ENCODE measurements around the gene ACBD3. TPM values are rescaled to one million over a fixed set of nuclear protein-coding genes. Genes with fewer than 3 reads are reported as not detected.

The ACBD3 gene
- polyA plus RNA-seq, 4 donors: 16.1 to 42.4 (median 23.4) TPM

GRCh38 chr1:226120398-226120797 is 66.1 kb downstream of the ACBD3 start:
- FAIRE-seq: no peak
- Histone ChIP-seq H3K9me3 (ENCODE audit: control insufficient read depth in 2 of 2, insufficient read depth in 1 of 2, low read depth in 1 of 2, low read length in 1 of 2) (no peaks in the 10 kb centered on the region), H3K4me3 (ENCODE audit: low read depth in 1 of 3, low read length in 3 of 3) (no peak overlapping the region), H3K36me3 (ENCODE audit: control insufficient read depth in 3 of 3, insufficient read depth in 2 of 3, low read depth in 1 of 3, low read length in 3 of 3) (no peaks in the 10 kb centered on the region), H3K4me1 (ENCODE audit: control insufficient read depth in 3 of 3, insufficient read depth in 2 of 3, low read depth in 1 of 3, low read length in 2 of 3) (peaks cover 0 to 27% (median 4%) of the 10 kb centered on the region in 3 donors), H3K27ac (ENCODE audit: low read depth in 1 of 3, low read length in 2 of 3) (no peak overlapping the region), H3K27me3 (ENCODE audit: control insufficient read depth in 3 of 3, insufficient read depth in 3 of 3, low read length in 3 of 3) (no peaks in the 10 kb centered on the region)
- no peak for DNase-seq
- WGBS, 3 donors: 81 to 90% (median 90%) methylated on average over 4 to 5 of the region's 5 CpGs

GRCh38 chr1:226119169-226119568 is 67.4 kb downstream of the ACBD3 start:
- no peak for DNase-seq
- WGBS, 3 donors: 83 to 87% (median 84%) methylated on average over 6 of the region's 6 CpGs
- FAIRE-seq: no peak

DNA sequence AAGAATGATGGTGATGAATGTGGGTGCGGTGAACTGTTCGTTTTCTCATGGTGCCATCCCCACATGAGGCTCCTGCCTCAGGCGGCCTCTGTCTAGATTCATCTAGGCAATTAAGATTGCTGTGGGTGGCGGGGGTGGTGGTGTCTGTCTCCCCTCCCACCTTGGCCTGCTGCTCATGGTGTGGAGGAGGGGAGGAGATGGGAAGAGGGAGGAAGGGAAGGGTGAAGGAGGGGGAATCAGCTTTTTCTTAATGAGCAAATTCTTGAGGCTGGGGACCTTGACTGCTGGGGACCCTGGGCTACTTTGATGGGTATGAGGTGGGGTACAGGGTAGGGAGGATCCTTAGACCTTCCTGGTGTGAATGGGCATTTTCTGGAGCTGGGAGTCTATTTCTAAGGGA is 68.2 kb downstream of the ACBD3 start:
- FAIRE-seq: no peak
- peaks cover 0 to 12% (median 0%) of the 10 kb centered on the region in 3 donors for H3K4me1 ChIP-seq (ENCODE audit: control insufficient read depth in 3 of 3, insufficient read depth in 2 of 3, low read depth in 1 of 3, low read length in 2 of 3)
- H3K4me3 ChIP-seq (ENCODE audit: low read depth in 1 of 3, low read length in 3 of 3): no peak overlapping the region
- H3K27me3 ChIP-seq (ENCODE audit: control insufficient read depth in 3 of 3, insufficient read depth in 3 of 3, low read length in 3 of 3): no peaks in the 10 kb centered on the region
- no peaks in the 10 kb centered on the region for H3K36me3 ChIP-seq (ENCODE audit: control insufficient read depth in 3 of 3, insufficient read depth in 2 of 3, low read depth in 1 of 3, low read length in 3 of 3)
- H3K9me3 ChIP-seq (ENCODE audit: control insufficient read depth in 2 of 2, insufficient read depth in 1 of 2, low read depth in 1 of 2, low read length in 1 of 2): no peaks in the 10 kb centered on the region
- DNase-seq: no peak
- 87 to 94% (median 89%) methylated on average over 4 of the region's 4 CpGs for WGBS, 3 donors
- H3K27ac ChIP-seq (ENCODE audit: low read depth in 1 of 3, low read length in 2 of 3): no peak overlapping the region

More at GRCh38 chr1:226119169-226119568, 67.4 kb downstream of the ACBD3 start:
- Histone ChIP-seq H3K4me3 (ENCODE audit: low read depth in 1 of 3, low read length in 3 of 3) (no peak overlapping the region), H3K27ac (ENCODE audit: low read depth in 1 of 3, low read length in 2 of 3) (no peak overlapping the region), H3K4me1 (ENCODE audit: control insufficient read depth in 3 of 3, insufficient read depth in 2 of 3, low read depth in 1 of 3, low read length in 2 of 3) (peaks cover 0 to 19% (median 4%) of the 10 kb centered on the region in 3 donors), H3K9me3 (ENCODE audit: control insufficient read depth in 2 of 2, insufficient read depth in 1 of 2, low read depth in 1 of 2, low read length in 1 of 2) (no peaks in the 10 kb centered on the region), H3K36me3 (ENCODE audit: control insufficient read depth in 3 of 3, insufficient read depth in 2 of 3, low read depth in 1 of 3, low read length in 3 of 3) (no peaks in the 10 kb centered on the region), H3K27me3 (ENCODE audit: control insufficient read depth in 3 of 3, insufficient read depth in 3 of 3, low read length in 3 of 3) (no peaks in the 10 kb centered on the region)

DNA sequence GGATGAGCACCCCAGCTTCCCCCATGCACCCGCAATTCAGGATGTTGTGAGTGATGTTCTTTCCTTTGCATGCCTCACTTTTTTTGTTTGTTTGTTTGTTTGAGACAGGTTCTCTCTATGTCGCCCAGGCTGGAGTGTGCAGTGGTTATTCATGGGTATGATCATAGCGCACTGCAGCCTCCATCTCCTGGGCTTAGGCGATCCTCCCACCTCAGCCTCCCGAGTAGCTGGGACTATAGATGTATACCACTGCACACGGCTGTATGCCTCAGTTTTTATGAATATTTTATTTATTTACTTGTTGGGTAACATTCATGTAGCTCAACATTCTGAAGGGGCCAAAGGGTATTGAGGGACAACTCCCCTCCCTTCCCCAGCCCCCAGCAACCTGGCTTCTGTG is 69.2 kb downstream of the ACBD3 start:
- DNase-seq: no peak
- Histone ChIP-seq H3K9me3 (ENCODE audit: control insufficient read depth in 2 of 2, insufficient read depth in 1 of 2, low read depth in 1 of 2, low read length in 1 of 2) (no peaks in the 10 kb centered on the region), H3K4me3 (ENCODE audit: low read depth in 1 of 3, low read length in 3 of 3) (no peak overlapping the region), H3K36me3 (ENCODE audit: control insufficient read depth in 3 of 3, insufficient read depth in 2 of 3, low read depth in 1 of 3, low read length in 3 of 3) (no peaks in the 10 kb centered on the region), H3K27ac (ENCODE audit: low read depth in 1 of 3, low read length in 2 of 3) (no peak overlapping the region), H3K27me3 (ENCODE audit: control insufficient read depth in 3 of 3, insufficient read depth in 3 of 3, low read length in 3 of 3) (no peaks in the 10 kb centered on the region), H3K4me1 (ENCODE audit: control insufficient read depth in 3 of 3, insufficient read depth in 2 of 3, low read depth in 1 of 3, low read length in 2 of 3) (peaks cover 0 to 4% (median 0%) of the 10 kb centered on the region in 3 donors)
- no peak for FAIRE-seq
- WGBS, 3 donors: 75 to 88% (median 85%) methylated on average over 6 of the region's 6 CpGs

DNA sequence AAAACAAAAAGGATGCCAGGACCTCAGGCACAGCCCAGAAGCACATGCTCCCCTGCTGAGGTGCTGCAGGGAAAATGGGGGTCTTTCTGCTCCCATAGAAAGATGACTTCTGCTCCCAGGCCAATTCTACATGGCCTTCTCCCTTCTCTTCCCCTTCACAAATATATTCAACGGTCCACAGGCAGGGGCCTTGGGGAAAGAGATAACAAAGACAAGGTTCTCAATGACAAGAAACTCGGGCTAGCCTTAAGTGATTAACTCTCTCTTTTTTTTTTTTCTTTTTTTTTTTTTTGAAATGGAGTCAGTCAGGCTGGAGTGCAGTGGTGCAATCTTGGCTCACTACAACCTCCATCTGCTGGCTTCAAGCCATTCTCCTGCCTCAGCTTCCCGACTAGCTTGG is 69.9 kb downstream of the ACBD3 start:
- no peaks in the 10 kb centered on the region for H3K36me3 ChIP-seq (ENCODE audit: control insufficient read depth in 3 of 3, insufficient read depth in 2 of 3, low read depth in 1 of 3, low read length in 3 of 3)
- WGBS, 3 donors: 29 to 65% (median 45%) methylated on average over 3 of the region's 3 CpGs
- no peaks in the 10 kb centered on the region for H3K27me3 ChIP-seq (ENCODE audit: control insufficient read depth in 3 of 3, insufficient read depth in 3 of 3, low read length in 3 of 3)
- H3K27ac ChIP-seq (ENCODE audit: low read depth in 1 of 3, low read length in 2 of 3): no peak overlapping the region
- H3K4me3 ChIP-seq (ENCODE audit: low read depth in 1 of 3, low read length in 3 of 3): no peak overlapping the region
- H3K4me1 ChIP-seq (ENCODE audit: control insufficient read depth in 3 of 3, insufficient read depth in 2 of 3, low read depth in 1 of 3, low read length in 2 of 3): peaks cover 0 to 4% (median under 1%) of the 10 kb centered on the region in 3 donors
- H3K9me3 ChIP-seq (ENCODE audit: control insufficient read depth in 2 of 2, insufficient read depth in 1 of 2, low read depth in 1 of 2, low read length in 1 of 2): no peaks in the 10 kb centered on the region
- FAIRE-seq (no peak), DNase-seq (no peak)

- DNase-seq (no peak), FAIRE-seq (no peak)
- Histone ChIP-seq H3K4me3 (ENCODE audit: low read depth in 1 of 3, low read length in 3 of 3) (no peak overlapping the region), H3K27me3 (ENCODE audit: control insufficient read depth in 3 of 3, insufficient read depth in 3 of 3, low read length in 3 of 3) (no peaks in the 10 kb centered on the region), H3K36me3 (ENCODE audit: control insufficient read depth in 3 of 3, insufficient read depth in 2 of 3, low read depth in 1 of 3, low read length in 3 of 3) (no peaks in the 10 kb centered on the region), H3K27ac (ENCODE audit: low read depth in 1 of 3, low read length in 2 of 3) (no peak overlapping the region), H3K4me1 (ENCODE audit: control insufficient read depth in 3 of 3, insufficient read depth in 2 of 3, low read depth in 1 of 3, low read length in 2 of 3) (peaks cover 0 to 10% (median 3%) of the 10 kb centered on the region in 3 donors), H3K9me3 (ENCODE audit: control insufficient read depth in 2 of 2, insufficient read depth in 1 of 2, low read depth in 1 of 2, low read length in 1 of 2) (no peaks in the 10 kb centered on the region)
- WGBS, 3 donors: 87 to 93% (median 91%) methylated on average over 3 of the region's 3 CpGs
Measured at GRCh38 chr1:226112626-226113025, 73.9 kb downstream of the ACBD3 start.

- no peak overlapping the region for H3K4me3 ChIP-seq (ENCODE audit: low read depth in 1 of 3, low read length in 3 of 3)
- no peaks in the 10 kb centered on the region for H3K9me3 ChIP-seq (ENCODE audit: control insufficient read depth in 2 of 2, insufficient read depth in 1 of 2, low read depth in 1 of 2, low read length in 1 of 2)
- H3K4me1 ChIP-seq (ENCODE audit: control insufficient read depth in 3 of 3, insufficient read depth in 2 of 3, low read depth in 1 of 3, low read length in 2 of 3): peaks cover 0 to 10% (median 3%) of the 10 kb centered on the region in 3 donors
- H3K27me3 ChIP-seq (ENCODE audit: control insufficient read depth in 3 of 3, insufficient read depth in 3 of 3, low read length in 3 of 3): no peaks in the 10 kb centered on the region
- WGBS, 3 donors: 68 to 80% (median 68%) methylated on average over 7 of the region's 7 CpGs
- no peaks in the 10 kb centered on the region for H3K36me3 ChIP-seq (ENCODE audit: control insufficient read depth in 3 of 3, insufficient read depth in 2 of 3, low read depth in 1 of 3, low read length in 3 of 3)
- DNase-seq (no peak), FAIRE-seq (no peak)
- peak overlapping the region in 1 of 3 donors; percentile 93 for H3K27ac ChIP-seq (ENCODE audit: low read depth in 1 of 3, low read length in 2 of 3)
Measured at GRCh38 chr1:226111883-226112261, 74.7 kb downstream of the ACBD3 start.

GRCh38 chr1:226111098-226111882 is 75.3 kb downstream of the ACBD3 start:
- Histone ChIP-seq H3K27ac (ENCODE audit: low read depth in 1 of 3, low read length in 2 of 3) (peak overlapping the region; percentile 88 to 93 (median 89)), H3K36me3 (ENCODE audit: control insufficient read depth in 3 of 3, insufficient read depth in 2 of 3, low read depth in 1 of 3, low read length in 3 of 3) (no peaks in the 10 kb centered on the region), H3K9me3 (ENCODE audit: control insufficient read depth in 2 of 2, insufficient read depth in 1 of 2, low read depth in 1 of 2, low read length in 1 of 2) (no peaks in the 10 kb centered on the region), H3K27me3 (ENCODE audit: control insufficient read depth in 3 of 3, insufficient read depth in 3 of 3, low read length in 3 of 3) (no peaks in the 10 kb centered on the region), H3K4me3 (ENCODE audit: low read depth in 1 of 3, low read length in 3 of 3) (peak overlapping the region in 2 of 3 donors; percentile 54 to 81), H3K4me1 (ENCODE audit: control insufficient read depth in 3 of 3, insufficient read depth in 2 of 3, low read depth in 1 of 3, low read length in 2 of 3) (peaks cover 0 to 10% (median 3%) of the 10 kb centered on the region in 3 donors)
- FAIRE-seq (no peak), DNase-seq (no peak)
- WGBS, 3 donors: 40 to 43% (median 42%) methylated on average over 11 of the region's 11 CpGs

Measured in small intestine (tissue), 7 donors.